HG03139 (cell line): ENCODE data around the gene BLOC1S1.

Experiments
- ATAC-seq: cut with Tn5 transposase; IDR thresholded peaks from one replicate; pipeline ENCODE4 v1.9.1; 2021; ENCODE audit not compliant: unreplicated experiment

The BLOC1S1 gene

DNA sequence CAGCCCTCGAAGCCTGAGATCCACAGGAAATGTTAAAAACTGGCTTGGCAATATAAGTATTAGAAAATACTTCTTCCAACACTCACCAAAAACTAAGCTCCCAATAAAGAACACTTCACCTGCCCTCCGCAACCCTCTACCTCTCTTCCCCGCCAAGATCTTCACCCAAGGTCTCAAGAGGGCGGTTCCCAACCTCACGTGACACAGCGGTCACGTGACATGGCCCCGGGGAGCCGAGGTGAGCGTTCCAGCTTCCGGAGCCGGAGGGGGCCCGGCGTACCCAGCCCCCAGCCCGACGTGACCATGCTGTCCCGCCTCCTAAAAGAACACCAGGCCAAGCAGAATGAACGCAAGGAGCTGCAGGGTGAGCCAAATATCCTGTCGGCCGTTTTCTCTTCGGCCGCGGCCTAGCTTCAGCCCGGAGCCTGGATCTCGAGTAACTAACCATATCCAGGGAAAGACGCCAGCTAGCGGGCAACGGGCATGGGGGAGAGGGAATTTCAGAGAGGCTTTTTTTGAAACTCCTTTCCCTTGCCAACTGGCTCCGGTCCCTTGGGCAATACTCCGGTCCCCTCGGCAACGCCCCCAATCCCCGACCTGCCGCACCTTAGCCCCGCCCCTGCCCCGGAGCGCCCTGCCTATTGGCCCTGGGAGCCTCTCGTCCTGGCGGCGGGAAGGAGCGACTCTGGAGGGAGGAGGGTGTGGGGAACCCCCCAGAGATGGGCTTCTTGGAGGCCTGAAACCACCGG is at the start of gene BLOC1S1:
Gene BLOC1S1 (plus strand): TSS at position 214 of the 749 bp plus-strand sequence. CDS start 6 bp downstream, at position 220.
- peak; percentile 86 for ATAC-seq

GRCh38 chr12:55666508-55666907 is 49.3 kb upstream of the BLOC1S1 start:
- no peak for ATAC-seq

GRCh38 chr12:55670276-55670675 is 45.6 kb upstream of the BLOC1S1 start:
- ATAC-seq, result no peak

DNA sequence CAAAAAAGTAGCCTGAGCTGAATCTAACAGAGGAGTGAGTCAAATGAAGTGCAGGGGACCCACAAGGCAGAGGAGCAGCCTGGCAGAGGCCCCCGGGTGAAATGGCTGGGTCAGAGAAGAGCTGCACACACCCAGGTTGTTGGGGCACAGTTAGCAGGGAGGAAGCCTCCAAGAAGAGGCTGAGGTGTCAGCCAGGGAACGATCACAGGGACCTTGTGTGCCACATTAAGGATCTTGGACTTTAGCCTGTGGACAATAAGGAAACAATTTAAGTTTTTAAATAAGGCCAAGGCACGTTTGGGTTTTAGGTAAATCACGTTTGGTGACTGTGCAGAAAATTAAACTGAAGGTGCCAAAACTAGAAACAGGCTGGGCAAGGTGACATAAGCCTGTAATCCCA is 44.1 kb upstream of the BLOC1S1 start:
- ATAC-seq, result no peak

- peak; percentile 99 for ATAC-seq
Measured at GRCh38 chr12:55673638-55674037, 42.2 kb upstream of the BLOC1S1 start.

- no peak for ATAC-seq
Measured at GRCh38 chr12:55675666-55676065, 40.2 kb upstream of the BLOC1S1 start.

GRCh38 chr12:55676707-55677106 is 39.1 kb upstream of the BLOC1S1 start:
- no peak for ATAC-seq

DNA sequence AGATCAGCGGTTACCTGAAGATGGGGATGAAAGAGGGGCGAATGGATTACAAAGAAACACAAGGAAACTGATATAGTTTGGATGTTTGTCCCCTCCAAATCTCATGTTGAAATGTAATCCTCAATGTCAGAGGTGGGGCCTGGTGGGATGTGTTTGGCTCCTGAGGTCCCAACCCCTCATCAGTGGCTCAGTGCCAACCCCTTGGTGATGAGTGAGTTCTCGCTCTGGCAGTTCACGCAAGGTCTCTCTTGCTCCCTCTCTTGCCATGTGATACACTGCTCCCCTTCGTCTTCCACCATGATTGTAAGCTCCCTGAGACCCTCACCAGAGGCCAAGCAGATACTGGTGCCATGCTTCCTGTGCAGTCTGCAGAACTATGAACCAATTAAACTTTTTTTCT is 36.2 kb upstream of the BLOC1S1 start:
- no peak for ATAC-seq

DNA sequence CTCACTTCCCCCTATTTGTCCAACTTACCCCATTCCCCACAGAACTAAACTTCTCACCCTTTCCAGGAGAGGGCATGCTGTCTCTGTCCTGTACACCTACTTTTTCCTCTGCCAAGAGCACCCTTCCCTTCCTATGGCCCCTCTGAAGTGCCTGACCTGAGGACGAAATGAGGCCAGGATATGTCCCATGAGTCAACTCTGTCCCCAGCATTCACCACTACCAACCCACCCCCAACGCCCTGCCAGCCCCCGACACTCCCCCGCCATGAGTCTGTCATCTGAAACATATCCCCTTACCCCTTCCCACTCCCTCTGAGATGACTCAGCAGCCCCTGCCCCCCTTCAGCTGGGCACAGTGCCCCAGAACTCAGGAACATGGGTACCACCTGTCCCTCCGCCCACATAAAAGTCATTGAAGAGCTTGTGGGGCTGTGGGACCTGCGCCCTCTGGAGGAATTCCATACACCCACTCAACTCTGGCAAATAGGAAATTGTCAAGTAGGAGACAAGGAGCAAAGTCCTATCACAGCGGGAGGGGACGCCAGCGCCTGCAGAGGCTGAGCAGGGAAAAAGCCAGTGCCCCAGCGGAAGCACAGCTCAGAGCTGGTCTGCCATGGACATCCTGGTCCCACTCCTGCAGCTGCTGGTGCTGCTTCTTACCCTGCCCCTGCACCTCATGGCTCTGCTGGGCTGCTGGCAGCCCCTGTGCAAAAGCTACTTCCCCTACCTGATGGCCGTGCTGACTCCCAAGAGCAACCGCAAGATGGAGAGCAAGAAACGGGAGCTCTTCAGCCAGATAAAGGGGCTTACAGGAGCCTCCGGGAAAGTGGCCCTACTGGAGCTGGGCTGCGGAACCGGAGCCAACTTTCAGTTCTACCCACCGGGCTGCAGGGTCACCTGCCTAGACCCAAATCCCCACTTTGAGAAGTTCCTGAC is 34.4 kb upstream of the BLOC1S1 start:
- no peak for ATAC-seq

DNA sequence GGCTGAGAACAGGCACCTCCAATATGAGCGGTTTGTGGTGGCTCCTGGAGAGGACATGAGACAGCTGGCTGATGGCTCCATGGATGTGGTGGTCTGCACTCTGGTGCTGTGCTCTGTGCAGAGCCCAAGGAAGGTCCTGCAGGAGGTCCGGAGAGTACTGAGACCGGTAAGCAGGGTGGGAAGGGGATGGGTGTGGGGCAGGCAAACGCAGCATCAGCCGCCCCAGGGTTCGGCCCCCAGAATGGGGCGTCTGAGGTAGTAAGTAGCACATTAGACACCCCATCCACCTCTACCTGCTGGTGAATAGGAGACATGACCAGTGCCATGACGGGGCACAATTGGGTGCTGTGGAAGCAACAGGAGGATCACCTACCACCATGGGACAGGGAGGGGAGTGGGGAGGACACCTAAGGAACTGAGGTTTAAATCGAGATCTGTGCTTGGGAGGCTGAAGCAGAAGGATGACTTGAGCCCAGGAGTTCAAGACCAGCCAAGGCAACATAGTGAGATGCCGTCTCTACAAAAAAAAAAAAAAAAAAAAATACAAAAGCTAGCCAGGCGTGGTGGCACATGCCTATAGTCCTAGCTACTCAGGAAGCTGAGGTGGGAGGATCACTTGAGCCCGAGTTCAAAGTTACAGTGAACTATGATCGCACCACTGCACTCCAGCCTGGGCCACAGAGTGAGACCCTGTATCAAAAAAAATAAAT is 33.6 kb upstream of the BLOC1S1 start:
- ATAC-seq, result no peak

DNA sequence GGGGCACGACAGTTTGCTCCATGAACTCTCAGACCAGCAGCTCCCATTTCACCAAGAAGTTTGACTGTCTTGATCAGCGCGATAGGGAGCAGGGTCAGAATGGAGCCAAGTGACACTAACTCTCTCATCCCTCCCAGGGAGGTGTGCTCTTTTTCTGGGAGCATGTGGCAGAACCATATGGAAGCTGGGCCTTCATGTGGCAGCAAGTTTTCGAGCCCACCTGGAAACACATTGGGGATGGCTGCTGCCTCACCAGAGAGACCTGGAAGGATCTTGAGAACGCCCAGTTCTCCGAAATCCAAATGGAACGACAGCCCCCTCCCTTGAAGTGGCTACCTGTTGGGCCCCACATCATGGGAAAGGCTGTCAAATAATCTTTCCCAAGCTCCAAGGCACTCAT is 32.2 kb upstream of the BLOC1S1 start:
- no peak for ATAC-seq

DNA sequence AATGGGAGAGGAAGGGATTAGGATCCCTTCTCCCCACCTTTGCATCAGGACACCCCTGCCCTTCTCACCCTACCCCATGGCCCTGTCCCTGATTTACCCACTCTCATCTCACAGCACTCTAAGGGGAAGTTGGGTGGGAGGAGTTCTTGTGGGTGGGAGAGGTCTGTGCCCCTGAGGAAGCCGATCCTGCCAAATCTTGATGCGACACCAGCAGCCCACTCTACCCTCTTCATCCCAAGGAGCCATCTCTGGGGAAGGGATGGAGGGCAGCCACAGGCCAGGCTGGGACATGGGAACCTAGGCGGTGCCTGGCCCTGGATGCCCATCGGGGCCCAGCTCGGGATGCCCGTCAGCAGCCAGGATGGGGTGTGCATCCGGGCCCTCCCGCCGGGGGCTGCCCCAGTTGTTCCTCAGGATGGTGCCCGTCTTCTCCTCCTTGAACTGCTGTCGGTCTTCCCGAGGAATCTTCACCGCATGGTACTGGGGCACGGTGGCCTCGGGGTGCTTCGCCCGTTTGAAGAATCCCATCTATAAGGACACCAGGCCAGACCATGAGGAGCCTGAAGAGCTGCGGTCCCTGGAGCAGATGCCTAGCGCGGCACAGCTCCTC is 31.0 kb upstream of the BLOC1S1 start:
- no peak for ATAC-seq

DNA sequence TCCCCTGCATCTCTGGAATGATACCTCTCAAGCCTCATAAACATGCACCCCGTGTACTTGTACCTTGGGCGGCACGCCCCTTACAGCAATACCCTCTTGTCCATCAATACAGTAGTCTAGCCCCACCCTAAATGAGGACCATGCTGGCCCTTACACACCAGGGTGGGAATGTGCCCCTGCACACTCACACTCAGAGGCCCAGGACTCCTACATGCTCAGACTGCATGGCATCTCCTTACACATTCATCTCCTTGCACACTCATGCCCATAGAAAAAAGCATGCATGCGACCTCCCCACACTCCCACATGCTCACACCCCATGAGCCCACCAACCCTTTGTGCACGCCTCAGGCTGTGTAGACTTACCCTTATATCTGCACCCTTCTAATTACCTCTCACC is 30.2 kb upstream of the BLOC1S1 start:
- no peak for ATAC-seq

DNA sequence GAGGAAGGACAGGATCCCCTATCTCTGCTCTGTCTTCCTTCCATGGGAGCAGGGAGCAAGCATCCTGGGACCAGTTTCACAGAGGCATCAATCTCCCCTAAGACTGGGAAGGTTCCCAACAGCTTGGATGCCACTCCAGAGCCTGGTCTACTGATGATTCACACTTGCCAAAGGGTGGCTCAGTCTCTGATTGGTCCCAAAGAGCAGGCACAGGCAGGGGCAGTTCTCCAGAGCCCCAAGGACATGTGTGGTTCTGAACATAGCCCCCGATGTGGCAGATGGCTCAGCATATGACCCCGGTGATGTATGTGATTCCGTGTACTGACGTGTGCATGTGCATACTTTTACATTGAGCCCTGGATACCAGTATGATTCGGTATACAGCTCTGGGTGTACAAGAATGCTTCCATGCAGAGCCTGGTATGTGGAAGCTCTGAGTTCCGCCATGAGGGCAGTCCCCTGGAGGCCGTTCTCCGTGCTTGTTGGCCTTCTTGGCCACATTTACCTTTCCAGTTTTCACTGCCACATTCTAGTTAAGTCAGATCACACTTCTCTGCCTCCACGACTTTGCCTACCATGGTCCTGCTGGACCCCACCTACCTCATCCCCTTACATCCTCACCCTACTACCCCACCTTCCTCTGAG is 29.4 kb upstream of the BLOC1S1 start:
- no peak for ATAC-seq

- no peak for ATAC-seq
Measured at GRCh38 chr12:55687746-55688145, 28.1 kb upstream of the BLOC1S1 start.

- no peak for ATAC-seq
Measured at GRCh38 chr12:55688716-55689655, 26.9 kb upstream of the BLOC1S1 start.

- no peak for ATAC-seq
Measured at GRCh38 chr12:55692631-55693322, 23.1 kb upstream of the BLOC1S1 start.

DNA sequence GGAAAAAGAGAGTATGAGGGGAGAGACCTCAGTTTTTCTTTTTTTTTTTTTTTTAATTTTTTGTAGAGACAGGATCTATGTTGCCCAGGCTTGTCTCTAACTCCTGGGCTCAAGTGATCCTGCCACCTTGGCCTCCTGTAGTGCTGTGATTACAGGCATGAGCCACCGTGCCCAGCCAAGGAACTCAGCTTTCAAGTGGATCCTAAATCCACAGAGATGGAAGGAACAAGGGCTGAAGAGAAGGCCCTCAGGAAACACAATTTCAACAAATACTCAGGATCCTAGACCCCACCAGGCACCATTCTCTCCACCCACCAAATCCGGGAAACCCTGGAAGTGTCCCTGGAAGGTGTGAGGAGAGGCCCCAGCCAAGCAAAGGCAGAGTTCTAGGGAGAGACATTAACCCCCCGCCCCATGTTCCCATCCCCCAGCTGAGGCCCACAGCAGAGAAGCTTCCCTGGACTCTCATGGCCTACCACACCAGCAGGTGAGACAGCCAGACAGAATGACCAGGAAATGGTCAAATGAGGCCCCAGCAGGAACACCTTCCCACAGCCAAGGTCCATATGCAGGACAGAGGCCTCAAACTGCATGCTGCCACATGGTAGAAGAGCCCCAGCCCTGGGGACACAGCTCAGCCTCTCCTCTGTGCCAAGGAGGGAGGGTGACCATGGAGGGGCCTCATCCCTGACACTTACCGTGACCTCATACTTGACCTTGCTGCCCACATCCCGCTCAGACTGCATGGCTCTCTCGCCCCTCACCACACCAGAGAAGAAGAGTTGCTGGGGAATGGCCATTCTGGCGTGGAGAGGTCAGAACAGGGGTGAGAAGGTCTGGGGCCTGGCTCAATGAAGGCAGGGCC is 22.3 kb upstream of the BLOC1S1 start:
- ATAC-seq, result no peak
